ENCODE measurements around the gene LST1. TPM values are rescaled to one million over a fixed set of nuclear protein-coding genes. Genes with fewer than 3 reads are reported as not detected.

The LST1 gene
- total RNA-seq, 1 donor from 2014 or later, result 14.6 TPM

DNA sequence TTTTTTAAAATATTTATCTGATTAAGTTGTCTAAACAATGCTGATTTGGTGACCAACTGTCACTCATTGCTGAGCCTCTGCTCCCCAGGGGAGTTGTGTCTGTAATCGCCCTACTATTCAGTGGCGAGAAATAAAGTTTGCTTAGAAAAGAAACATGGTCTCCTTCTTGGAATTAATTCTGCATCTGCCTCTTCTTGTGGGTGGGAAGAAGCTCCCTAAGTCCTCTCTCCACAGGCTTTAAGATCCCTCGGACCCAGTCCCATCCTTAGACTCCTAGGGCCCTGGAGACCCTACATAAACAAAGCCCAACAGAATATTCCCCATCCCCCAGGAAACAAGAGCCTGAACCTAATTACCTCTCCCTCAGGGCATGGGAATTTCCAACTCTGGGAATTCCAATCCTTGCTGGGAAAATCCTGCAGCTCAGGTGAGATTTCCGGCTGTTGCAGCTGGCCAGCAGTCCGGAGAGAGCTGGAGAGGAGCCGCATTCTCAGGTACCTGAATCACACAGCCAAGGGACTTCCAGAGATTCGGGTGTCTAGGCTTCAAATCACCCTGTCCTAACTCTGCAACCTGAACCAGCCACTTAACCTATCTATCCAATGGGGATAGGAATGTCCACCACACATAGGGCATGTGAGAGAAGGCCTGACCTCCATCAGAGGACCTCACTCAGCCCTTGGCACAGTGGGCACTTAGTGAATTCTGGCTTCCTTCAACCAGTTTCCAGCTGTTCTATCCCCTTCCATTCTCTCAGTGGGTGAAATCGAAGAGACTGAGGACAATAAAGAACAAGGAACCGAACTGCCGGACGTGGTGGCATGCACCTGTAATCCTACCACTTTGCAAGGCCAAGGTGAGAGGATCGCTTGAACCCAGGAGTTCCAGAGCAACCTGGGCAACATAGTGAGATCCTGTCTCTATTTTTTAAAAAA is 7.6 kb upstream of the LST1 start:
- no peak for DNase-seq (ENCODE audit: low spot score)

DNA sequence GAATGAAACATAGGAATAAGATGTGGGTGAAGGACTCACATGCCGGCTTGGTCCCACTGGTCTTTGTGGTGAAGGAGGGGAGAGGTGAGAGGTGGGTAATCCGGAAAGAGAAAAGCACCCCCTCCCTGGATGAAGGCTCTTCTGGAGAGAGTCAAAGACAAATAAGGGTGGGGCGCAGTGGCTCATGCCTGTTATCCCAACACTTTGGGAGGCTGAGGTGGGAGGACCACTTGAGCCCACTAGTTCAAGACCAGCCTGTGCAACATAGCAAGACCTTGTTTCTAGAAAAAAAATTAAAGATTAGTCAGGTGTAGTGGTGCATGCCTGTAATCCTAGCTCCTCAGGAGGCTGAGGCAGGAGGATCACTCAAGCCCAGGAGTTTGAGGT is 7.0 kb upstream of the LST1 start:
- DNase-seq (ENCODE audit: low spot score), result no peak
- Mint-ChIP-seq H3K4me3 (ENCODE audit: low read depth) (peak overlapping the region; percentile 76), H3K27me3 (ENCODE audit: low read depth) (no peaks in the 10 kb centered on the region), H3K27ac (peak overlapping the region; percentile 27), H3K9me3 (no peaks in the 10 kb centered on the region), H3K4me1 (ENCODE audit: low read depth) (peaks cover 66% of the 10 kb centered on the region), H3K36me3 (ENCODE audit: low read depth) (peaks cover 49% of the 10 kb centered on the region)
- intact Hi-C loops (cut with micrococcal nuclease), result loop anchor here (10.0 kb wide), 1 partner anchor 246 kb away; the partner anchor contains the start of gene HSPA1B

More for the DNA sequence above, 7.6 kb upstream of the LST1 start:
- H3K4me3 Mint-ChIP-seq (ENCODE audit: low read depth), result peak overlapping the region; percentile 76
- H3K27ac Mint-ChIP-seq, result peak overlapping the region; percentile 28
- H3K36me3 Mint-ChIP-seq (ENCODE audit: low read depth), result peaks cover 53% of the 10 kb centered on the region
- intact Hi-C loops (cut with micrococcal nuclease), result loop anchor here (10.0 kb wide), 1 partner anchor 246 kb away; the partner anchor contains the start of gene HSPA1B
- peaks cover 3% of the 10 kb centered on the region for H3K27me3 Mint-ChIP-seq (ENCODE audit: low read depth)
- peaks cover 73% of the 10 kb centered on the region for H3K4me1 Mint-ChIP-seq (ENCODE audit: low read depth)
- no peaks in the 10 kb centered on the region for H3K9me3 Mint-ChIP-seq

DNA sequence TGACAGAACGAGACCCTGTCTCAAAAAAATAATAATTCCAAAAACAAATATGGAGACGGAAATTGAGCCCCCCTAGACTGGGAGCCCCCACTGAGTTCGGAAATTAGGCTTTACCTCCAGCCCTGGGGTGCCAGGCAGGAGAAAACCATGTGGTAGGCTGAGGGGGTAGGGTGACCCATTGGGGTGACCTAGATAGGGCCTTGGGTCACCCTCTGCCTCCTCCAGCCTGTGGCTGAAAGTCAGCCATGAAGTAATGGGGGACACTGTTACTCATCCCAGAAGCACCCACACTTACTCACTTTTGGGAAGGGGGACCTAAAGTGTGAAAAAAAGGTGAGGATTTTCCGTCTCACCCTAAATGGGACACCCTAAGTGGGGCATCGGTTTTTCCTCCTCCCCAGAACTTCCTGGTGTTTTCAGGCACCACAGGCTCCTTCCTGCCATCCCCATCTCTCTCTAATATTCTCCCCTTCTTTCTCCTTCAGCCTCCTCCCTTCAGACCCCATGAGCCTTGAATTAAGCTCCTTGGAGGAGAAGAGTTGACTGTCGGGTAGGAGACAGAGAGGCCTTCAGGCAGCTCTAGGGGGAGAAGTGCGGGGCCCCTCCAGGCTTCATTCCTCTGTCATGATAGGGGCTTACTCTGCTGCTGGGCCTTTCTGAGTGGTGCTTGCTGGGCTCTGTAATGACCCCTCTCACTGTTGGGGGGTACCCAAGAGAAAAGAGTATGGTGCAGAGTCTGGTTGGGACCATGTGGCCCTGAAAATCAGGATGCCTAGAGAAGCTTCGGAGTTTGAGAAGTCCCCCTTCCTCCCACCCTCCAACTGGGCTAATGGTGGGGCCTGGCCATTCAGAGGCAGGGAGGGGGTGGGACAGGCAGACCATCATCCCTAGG is 6.3 kb upstream of the LST1 start:
- no peaks in the 10 kb centered on the region for H3K9me3 Mint-ChIP-seq
- H3K4me3 Mint-ChIP-seq (ENCODE audit: low read depth), result peak overlapping the region; percentile 97
- H3K4me1 Mint-ChIP-seq (ENCODE audit: low read depth), result peaks cover 59% of the 10 kb centered on the region
- DNase-seq (ENCODE audit: low spot score), result no peak
- H3K27me3 Mint-ChIP-seq (ENCODE audit: low read depth), result no peaks in the 10 kb centered on the region
- intact Hi-C loops (cut with micrococcal nuclease), result loop anchor here (10.0 kb wide), 1 partner anchor 245 kb away; the partner anchor contains the start of gene HSPA1B
- peaks cover 49% of the 10 kb centered on the region for H3K36me3 Mint-ChIP-seq (ENCODE audit: low read depth)
- H3K27ac Mint-ChIP-seq, result peak overlapping the region; percentile 79

DNA sequence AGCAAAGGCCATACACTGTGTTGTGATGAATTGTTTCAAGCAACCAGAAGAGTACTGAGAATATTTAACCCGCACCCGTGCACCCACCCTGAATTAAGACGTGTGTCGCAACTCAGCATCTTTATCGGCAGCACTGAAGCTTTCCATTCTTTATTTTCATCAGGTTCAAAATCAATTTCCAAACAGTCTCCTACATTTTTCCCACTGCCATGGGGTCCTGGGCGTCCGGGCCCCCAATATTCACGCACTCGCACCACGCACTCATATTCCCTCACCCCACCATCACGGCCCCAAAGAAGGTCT is 5.7 kb upstream of the LST1 start:
- peaks cover 48% of the 10 kb centered on the region for H3K36me3 Mint-ChIP-seq (ENCODE audit: low read depth)
- H3K27ac Mint-ChIP-seq, result peak overlapping the region; percentile 79
- H3K27me3 Mint-ChIP-seq (ENCODE audit: low read depth), result no peaks in the 10 kb centered on the region
- DNase-seq (ENCODE audit: low spot score), result no peak
- intact Hi-C loops (cut with micrococcal nuclease), result no loop called here
- H3K4me3 Mint-ChIP-seq (ENCODE audit: low read depth), result peak overlapping the region; percentile 97
- H3K4me1 Mint-ChIP-seq (ENCODE audit: low read depth), result peaks cover 56% of the 10 kb centered on the region
- H3K9me3 Mint-ChIP-seq, result no peaks in the 10 kb centered on the region

DNA sequence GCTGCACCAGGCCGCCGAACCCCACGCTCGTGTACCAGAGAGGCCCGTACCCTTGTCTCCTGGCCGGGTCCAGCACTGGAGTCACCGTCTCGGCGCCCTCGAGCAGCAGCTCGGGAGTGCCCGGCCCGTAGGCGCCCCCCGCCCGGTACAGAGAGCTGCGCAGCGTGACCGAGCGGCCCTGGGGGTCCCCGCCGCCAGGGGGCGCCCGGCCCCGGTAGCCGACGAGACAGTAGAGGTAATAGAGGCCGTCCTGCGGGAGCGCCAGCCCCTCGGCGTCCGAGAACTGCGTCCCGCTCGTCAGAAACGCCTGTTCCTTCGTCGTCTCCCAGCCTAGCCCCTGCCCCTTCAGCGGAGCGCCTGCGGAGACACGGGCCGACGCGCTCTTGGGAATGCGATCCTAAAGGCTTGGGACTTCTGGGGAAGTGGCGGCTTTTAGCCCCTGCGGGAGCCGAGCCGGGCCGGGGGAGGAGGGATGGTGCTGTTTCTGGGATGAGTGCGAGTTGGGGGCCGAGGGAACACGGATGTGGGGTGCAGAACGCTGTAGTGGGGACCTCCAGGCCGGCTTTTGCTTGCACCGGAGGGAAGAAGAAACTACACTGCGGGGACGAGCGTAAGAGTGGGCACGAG is 5.2 kb upstream of the LST1 start:
- intact Hi-C loops (cut with micrococcal nuclease), result loop anchor here (1.0 kb wide), 2 partner anchors 16 to 30 kb away; no protein-coding TSS in a partner anchor

DNA sequence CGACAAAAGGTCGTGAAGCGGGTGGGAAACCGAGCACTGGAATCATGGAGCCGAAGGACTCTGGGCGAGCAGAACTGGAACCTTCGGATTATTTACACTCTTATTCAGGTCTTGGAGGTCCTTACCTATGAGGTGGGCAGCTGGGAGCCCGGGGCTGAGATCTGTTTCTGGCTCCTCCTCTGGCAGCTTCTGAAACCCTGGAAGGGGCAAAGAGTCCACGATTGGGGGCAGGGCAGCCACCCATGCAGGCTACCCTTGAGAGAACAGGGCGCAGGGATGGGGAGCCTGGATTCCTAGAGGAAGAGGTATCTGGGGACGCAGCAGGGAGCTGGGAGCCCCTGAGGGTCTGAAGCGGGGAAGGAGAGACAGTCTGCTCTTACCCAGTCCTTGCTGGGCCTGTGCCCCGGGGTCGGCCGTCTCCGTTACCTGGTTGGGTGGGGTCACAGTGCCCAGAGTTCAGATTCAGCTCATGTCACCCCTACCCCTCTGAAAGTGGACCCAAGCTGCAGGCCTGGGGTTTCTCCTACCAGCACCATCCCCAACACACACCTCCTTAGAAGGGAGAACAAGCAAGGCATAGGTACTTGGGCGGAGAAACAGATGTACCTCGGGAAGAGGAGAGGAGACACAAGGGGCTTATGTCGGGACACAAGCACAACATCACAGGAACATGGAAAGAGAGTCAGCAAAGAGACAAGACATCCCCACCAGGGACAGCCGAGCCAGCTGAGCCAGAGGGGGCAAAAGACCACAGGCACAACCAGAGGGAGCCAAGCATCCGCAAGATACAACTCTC is 4.4 kb upstream of the LST1 start:
- Mint-ChIP-seq H3K27ac (peak overlapping the region; percentile 89), H3K4me3 (ENCODE audit: low read depth) (peak overlapping the region; percentile 97), H3K4me1 (ENCODE audit: low read depth) (peaks cover 57% of the 10 kb centered on the region), H3K27me3 (ENCODE audit: low read depth) (no peaks in the 10 kb centered on the region), H3K36me3 (ENCODE audit: low read depth) (peaks cover 36% of the 10 kb centered on the region), H3K9me3 (no peaks in the 10 kb centered on the region)
- intact Hi-C loops (cut with micrococcal nuclease), result loop anchor here (1.0 kb wide), 2 partner anchors 16 to 30 kb away; no protein-coding TSS in a partner anchor
- no peak for DNase-seq (ENCODE audit: low spot score)

More for the DNA sequence above, 5.2 kb upstream of the LST1 start:
- DNase-seq (ENCODE audit: low spot score), result peak; percentile 80
- Mint-ChIP-seq H3K27me3 (ENCODE audit: low read depth) (no peaks in the 10 kb centered on the region), H3K4me1 (ENCODE audit: low read depth) (peaks cover 57% of the 10 kb centered on the region), H3K4me3 (ENCODE audit: low read depth) (peak overlapping the region; percentile 97), H3K9me3 (no peaks in the 10 kb centered on the region), H3K27ac (peak overlapping the region; percentile 89), H3K36me3 (ENCODE audit: low read depth) (peaks cover 43% of the 10 kb centered on the region)

DNA sequence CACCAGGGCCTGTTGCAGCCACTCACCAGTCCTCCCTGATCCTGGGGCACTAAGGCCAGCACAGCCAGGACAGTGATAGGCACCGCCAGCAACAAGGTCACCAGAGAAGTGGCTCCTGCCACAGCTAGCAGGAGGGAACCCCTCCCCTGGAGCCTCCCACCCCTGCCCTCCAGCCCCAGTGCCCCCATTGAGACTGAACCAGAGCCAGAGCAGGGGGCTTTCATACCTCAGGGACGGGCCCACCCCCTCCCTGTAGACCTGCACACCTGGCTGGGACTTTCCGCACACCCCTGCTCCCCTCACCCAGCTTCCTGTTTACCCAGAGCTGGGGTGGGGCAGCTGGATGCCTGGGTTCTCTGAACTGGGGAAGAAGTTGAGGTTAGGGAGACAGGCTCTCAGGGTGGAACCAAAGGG is 3.8 kb upstream of the LST1 start, which contains the start of gene LTB:
LTB (minus strand) TSS at position 195 of the 414 bp plus-strand sequence; CDS start at position 188, 7 bp downstream.
- intact Hi-C loops (cut with micrococcal nuclease), result no loop called here
- Mint-ChIP-seq H3K27ac (peak within 1 kb of the TSS; percentile 89), H3K36me3 (ENCODE audit: low read depth) (peaks cover 29% of the 10 kb centered on the region), H3K9me3 (no peaks in the 10 kb centered on the region), H3K4me3 (ENCODE audit: low read depth) (peak within 1 kb of the TSS; percentile 97), H3K4me1 (ENCODE audit: low read depth) (peaks cover 58% of the 10 kb centered on the region), H3K27me3 (ENCODE audit: low read depth) (no peaks in the 10 kb centered on the region)
- no peak for DNase-seq (ENCODE audit: low spot score)

DNA sequence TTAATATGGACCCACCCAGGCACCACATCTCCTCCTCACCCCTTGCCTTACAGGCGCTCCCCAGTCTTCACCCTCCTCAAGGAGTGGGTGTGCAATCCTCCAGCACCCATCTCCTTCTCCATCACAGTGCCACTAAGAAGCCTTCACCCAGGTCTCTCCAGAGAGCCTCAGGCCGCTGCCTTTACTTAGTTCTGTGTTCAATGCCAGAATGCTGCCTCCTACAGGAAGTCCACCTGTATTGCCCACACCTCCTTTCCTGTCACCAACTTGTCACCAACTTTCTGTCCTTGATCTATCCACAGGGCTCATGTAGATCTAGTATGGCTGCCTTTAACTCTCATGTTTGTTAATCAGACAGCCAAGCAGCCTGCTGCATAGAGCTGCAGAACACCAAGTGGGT is 586 bp upstream of the LST1 start:
- Mint-ChIP-seq H3K9me3 (no peaks in the 10 kb centered on the region), H3K4me3 (ENCODE audit: low read depth) (peak overlapping the region; percentile 62), H3K4me1 (ENCODE audit: low read depth) (peaks cover 47% of the 10 kb centered on the region), H3K27me3 (ENCODE audit: low read depth) (no peaks in the 10 kb centered on the region), H3K36me3 (ENCODE audit: low read depth) (peaks cover 12% of the 10 kb centered on the region), H3K27ac (peak overlapping the region; percentile 85)
- peak; percentile 38 for DNase-seq (ENCODE audit: low spot score)
- intact Hi-C loops (cut with micrococcal nuclease), result no loop called here

DNA sequence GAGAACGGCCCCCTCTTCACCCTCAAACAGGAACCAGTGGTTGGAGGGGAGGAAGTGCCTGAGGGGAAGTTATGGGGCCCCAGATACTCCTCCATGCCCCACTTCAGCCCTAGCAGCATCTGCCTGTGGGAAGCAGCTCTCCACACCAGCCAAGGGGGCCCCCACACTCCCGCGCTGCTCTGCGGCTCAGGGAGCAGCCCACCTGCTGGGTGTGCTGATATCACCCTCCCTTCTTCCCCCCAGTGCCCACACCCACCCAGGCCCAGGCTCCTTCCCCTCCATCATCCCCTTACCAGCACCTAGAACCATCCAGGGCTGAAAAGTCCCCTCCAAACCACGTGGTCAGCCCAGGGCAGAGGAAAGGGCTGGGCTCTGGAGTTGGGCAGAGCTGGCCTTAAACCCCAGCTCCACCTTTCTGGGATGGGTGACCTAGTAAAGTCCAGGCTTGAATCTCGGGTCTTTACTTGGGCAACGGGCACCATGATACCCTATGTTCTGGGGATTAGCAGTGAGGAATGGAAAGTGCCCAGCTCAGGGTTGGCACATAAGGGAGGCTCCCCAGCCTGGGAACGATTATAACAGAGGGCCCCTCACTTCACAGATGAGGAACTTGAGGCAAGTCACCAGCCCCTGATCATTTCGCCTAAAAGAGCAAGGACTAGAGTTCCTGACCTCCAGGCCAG is 663 bp downstream of the LST1 start:
- DNase-seq (ENCODE audit: low spot score), result no peak
- Mint-ChIP-seq H3K9me3 (no peaks in the 10 kb centered on the region), H3K4me1 (ENCODE audit: low read depth) (peaks cover 43% of the 10 kb centered on the region), H3K36me3 (ENCODE audit: low read depth) (peaks cover 4% of the 10 kb centered on the region), H3K4me3 (ENCODE audit: low read depth) (peak overlapping the region; percentile 75), H3K27ac (peak overlapping the region; percentile 85), H3K27me3 (ENCODE audit: low read depth) (no peaks in the 10 kb centered on the region)
- intact Hi-C loops (cut with micrococcal nuclease), result no loop called here

DNA sequence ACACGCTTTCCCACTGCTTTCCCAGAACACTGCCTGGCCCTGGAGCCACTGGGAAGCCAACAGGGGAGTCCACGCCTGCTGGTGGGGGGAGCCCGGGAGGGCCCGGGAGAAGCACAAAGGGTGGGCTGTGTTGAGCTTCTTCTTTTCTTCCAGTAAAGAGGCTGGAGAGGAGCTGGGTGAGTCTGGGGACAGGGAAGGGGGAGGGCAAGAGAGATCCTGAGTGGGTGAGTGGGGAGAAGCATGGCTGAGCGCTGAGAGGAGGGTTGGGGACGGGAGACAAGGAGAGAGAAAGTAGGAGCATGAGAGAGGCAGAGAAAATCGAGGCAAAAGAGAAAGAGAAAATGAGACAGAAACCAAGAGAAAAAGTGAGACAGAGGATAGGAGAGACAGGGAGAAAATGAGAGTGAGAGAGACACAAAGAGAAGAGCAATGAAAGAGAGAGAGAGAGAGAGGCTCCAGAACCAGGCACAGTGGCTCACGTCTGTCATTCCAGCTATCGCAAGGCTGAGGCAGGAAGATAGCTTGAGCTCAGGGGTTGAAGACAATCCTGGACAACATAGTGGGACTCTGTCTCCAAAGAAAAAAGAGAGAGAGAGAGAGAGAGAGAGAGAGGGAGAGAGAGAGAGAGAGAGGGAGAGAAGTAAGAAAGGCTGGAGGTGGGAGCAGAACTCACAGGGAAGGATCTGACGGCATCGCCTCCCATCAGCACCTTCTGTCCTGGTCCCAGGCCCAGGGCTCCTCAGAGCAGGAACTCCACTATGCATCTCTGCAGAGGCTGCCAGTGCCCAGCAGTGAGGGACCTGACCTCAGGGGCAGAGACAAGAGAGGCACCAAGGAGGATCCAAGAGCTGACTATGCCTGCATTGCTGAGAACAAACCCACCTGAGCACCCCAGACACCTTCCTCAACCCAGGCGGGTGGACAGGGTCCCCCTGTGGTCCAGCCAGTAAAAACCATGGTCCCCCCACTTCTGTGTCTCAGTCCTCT is 2.0 kb downstream of the LST1 start:
- Mint-ChIP-seq H3K27ac (peak overlapping the region; percentile 87), H3K27me3 (ENCODE audit: low read depth) (no peaks in the 10 kb centered on the region), H3K9me3 (no peaks in the 10 kb centered on the region), H3K4me1 (ENCODE audit: low read depth) (peaks cover 38% of the 10 kb centered on the region), H3K36me3 (ENCODE audit: low read depth) (peaks cover 4% of the 10 kb centered on the region), H3K4me3 (ENCODE audit: low read depth) (peak overlapping the region; percentile 73)
- intact Hi-C loops (cut with micrococcal nuclease), result no loop called here
- DNase-seq (ENCODE audit: low spot score), result no peak

Measured in activated T-helper 2 cell treated with anti-CD3 and anti-CD28 coated beads, Interferon-gamma antibody, Interleukin-2, Interleukin-4, amounts not matched to agents 10 μg/mL and 5 μg/mL and 100 μg/mL, durations not matched to agents 14 hours and 24 hours and 36 hours (primary cell).